Heart left ventricle (tissue), 13 donors: ENCODE measurements around the gene AMFR.

Source experiments
- POLR2A ChIP-seq, 2 donors: fragments of 450-650 bp; IDR thresholded peaks; one replicate each; pipeline ENCODE4 v1.6.1; 2017; ENCODE audit warnings: antibody characterized with exemption in 2 of 2, mild to moderate bottlenecking in 2 of 2, moderate library complexity in 2 of 2
- TF ChIP-seq, protein P1 (sequence below), 12 donors: fragments of 200-600 bp; sonication (generic) in 4 of 12; IDR thresholded peaks; one replicate each; pipeline versions ENCODE4 v1.5.0 to v1.8.0; 2018 to 2022; ENCODE audit warnings: antibody characterized with exemption in 12 of 12, mild to moderate bottlenecking in 5 of 12
- donor health status: ischemic (EF 13 %, LVEDD 7.1; RV severe dilation, severe dysfunction).
- donor health status: DM: no; HTN: yes; CAD: no.
- donor health status: DM: no; HTN: no; CAD: no.
- donor health status: ischemic (EF 25% LVEDD 6.9; RV normal size, moderate dysfunction).
- donor health status: ischemic (EF 25% LVEDD 5.7; RV mildly dilated, moderate dysfunction).
- donor health status: ischemic (EF 35%, LVEDD 5.7; RV mildly dilated, moderate dysfunction).
- donor health status: nonischemic (EF 11% LVEDD 7.7; RV severe dilation, severe dysfunction).
- donor health status: DM: yes; HTN: yes; CAD: no.
- donor health status: PGD.
- donor health status: ischemic (EF 29% LVEDD 5.4; RV normal size, mild dysfunction).
- donor health status: nonischemic (EF 23%, LVEDD 6.1; RV moderate dilation, normal function).

- TF ChIP-seq, protein P1, sequence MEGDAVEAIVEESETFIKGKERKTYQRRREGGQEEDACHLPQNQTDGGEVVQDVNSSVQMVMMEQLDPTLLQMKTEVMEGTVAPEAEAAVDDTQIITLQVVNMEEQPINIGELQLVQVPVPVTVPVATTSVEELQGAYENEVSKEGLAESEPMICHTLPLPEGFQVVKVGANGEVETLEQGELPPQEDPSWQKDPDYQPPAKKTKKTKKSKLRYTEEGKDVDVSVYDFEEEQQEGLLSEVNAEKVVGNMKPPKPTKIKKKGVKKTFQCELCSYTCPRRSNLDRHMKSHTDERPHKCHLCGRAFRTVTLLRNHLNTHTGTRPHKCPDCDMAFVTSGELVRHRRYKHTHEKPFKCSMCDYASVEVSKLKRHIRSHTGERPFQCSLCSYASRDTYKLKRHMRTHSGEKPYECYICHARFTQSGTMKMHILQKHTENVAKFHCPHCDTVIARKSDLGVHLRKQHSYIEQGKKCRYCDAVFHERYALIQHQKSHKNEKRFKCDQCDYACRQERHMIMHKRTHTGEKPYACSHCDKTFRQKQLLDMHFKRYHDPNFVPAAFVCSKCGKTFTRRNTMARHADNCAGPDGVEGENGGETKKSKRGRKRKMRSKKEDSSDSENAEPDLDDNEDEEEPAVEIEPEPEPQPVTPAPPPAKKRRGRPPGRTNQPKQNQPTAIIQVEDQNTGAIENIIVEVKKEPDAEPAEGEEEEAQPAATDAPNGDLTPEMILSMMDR (IDR thresholded peaks at IDR 0.05), result no peak
- no peak for TF ChIP-seq POLR2A (IDR thresholded peaks at IDR 0.05)
Measured at GRCh38 chr16:56417138-56417537, 8.2 kb downstream of the AMFR start.
